ENCODE measurements around the gene CAV2. TPM values are rescaled to one million over a fixed set of nuclear protein-coding genes. Genes with fewer than 3 reads are reported as not detected.

Gene CAV2
- polyA plus RNA-seq (2012; ENCODE audit: insufficient read depth, insufficient read length, low read depth) = not detected

- Histone ChIP-seq H3K4me1 (no peaks in the 10 kb centered on the region), H3K36me3 (no peaks in the 10 kb centered on the region), H3K4me3 (ENCODE audit: low read depth, low read length) (no peak within 1 kb of the TSS), H3K9me3 (no peaks in the 10 kb centered on the region), H3K27me3 (peaks cover 27% of the 10 kb centered on the region)
- peak; percentile 19 for DNase-seq
- TF ChIP-seq CTCF (IDR thresholded peaks at IDR 0.05; ENCODE audit: low read depth, low read length) = no peak
Measured at GRCh38 chr7:116499168-116500077, at the start of gene CAV2. TSS of gene CAV2 (plus strand) at chr7:116499738. CDS start at chr7:116499782, 44 bp downstream.

- Histone ChIP-seq H3K27me3 (0 out of 2 replicates have a peak, but pooled peaks cover 2% of the 10 kb centered on the region), H3K36me3 (no peaks in the 10 kb centered on the region), H3K4me1 (no peaks in the 10 kb centered on the region), H3K4me3 (ENCODE audit: low read depth, low read length) (no peak overlapping the region), H3K9me3 (no peaks in the 10 kb centered on the region)
- no peak for TF ChIP-seq CTCF (IDR thresholded peaks at IDR 0.05; ENCODE audit: low read depth, low read length)
- DNase-seq = no peak
Measured at GRCh38 chr7:116449950-116450349, 49.6 kb upstream of the CAV2 start.

- no peak for DNase-seq
- no peak for TF ChIP-seq CTCF (IDR thresholded peaks at IDR 0.05; ENCODE audit: low read depth, low read length)
- H3K36me3 ChIP-seq = no peaks in the 10 kb centered on the region
Measured at GRCh38 chr7:116451957-116452729, 47.4 kb upstream of the CAV2 start.

GRCh38 chr7:116454377-116454776 is 45.2 kb upstream of the CAV2 start:
- Histone ChIP-seq H3K36me3 (no peaks in the 10 kb centered on the region), H3K27me3 (no peaks in the 10 kb centered on the region), H3K4me3 (ENCODE audit: low read depth, low read length) (no peak overlapping the region), H3K9me3 (no peaks in the 10 kb centered on the region), H3K4me1 (no peaks in the 10 kb centered on the region)
- no peak for TF ChIP-seq CTCF (IDR thresholded peaks at IDR 0.05; ENCODE audit: low read depth, low read length)
- DNase-seq = no peak

More at GRCh38 chr7:116451957-116452729, 47.4 kb upstream of the CAV2 start:
- H3K27me3 ChIP-seq = 0 out of 2 replicates have a peak, but pooled peaks cover 2% of the 10 kb centered on the region
- no peaks in the 10 kb centered on the region for H3K4me1 ChIP-seq
- no peak overlapping the region for H3K4me3 ChIP-seq (ENCODE audit: low read depth, low read length)
- H3K9me3 ChIP-seq = no peaks in the 10 kb centered on the region

GRCh38 chr7:116455009-116455408 is 44.5 kb upstream of the CAV2 start:
- no peaks in the 10 kb centered on the region for H3K4me1 ChIP-seq
- H3K9me3 ChIP-seq = no peaks in the 10 kb centered on the region
- no peak for DNase-seq
- no peak for TF ChIP-seq CTCF (IDR thresholded peaks at IDR 0.05; ENCODE audit: low read depth, low read length)
- H3K27me3 ChIP-seq = no peaks in the 10 kb centered on the region
- H3K4me3 ChIP-seq (ENCODE audit: low read depth, low read length) = no peak overlapping the region
- H3K36me3 ChIP-seq = no peaks in the 10 kb centered on the region

Data from BE2C (cell line).